ENCODE results near the gene FBXL13.
"Not testable (repeated sequence)": the region's sequence is repeated elsewhere in the genome, so short reads cannot be mapped to it uniquely, and the experiment has no call there.

FBXL13 gene

DNA sequence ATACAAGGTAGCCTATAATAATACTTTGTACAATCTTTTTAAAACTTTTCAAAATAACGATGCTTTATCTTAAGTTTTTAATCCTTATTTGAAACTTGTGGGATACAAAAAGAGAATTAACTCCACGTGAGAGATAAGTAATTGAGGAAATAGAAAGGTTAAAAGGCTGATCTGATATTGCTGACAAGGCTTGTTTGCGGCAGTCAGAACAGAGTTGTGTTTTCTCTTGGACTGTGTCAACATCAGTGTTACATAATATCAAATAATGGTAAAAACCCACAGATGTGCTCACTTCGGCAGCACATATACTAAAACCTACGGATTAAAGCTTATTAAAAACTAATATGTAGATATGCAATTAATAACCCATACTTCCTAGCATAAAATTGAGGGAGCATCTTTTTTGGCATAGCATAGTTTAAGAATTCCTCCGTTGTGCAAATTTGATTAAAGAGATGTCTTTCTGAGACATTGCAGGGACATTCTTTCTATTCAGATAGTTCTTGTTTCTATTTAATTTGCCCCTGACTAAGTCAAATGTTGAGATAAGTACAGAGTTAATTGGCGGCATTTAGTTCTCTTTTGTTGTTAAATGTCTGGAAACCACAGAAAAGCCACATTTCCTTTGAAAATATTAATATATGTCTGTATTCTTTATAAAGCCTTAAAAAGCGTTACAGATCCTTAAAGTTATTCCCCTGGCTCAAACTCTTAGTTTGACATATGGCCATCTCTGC, 262.5 kb downstream of the FBXL13 start:
- no peak for DNase-seq

DNA sequence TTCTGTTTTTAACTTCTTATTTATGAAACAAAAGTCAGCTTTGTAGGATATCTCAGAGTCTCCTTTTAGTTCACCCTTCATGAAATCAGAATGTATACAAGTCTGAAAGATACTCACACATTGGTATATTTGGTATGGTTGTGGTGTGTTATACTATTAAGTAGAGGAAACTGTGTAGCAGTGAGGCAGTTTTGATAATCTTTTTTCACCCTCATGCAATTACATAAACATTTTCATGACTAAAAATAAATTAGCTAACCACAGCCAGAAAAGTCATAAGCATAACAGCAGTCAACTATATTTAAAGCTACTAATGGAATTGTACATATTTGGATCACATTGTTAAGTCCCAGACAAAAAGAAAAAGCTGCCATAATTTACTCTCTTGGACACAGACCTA, 263.7 kb downstream of the FBXL13 start:
- no peak for DNase-seq

- no peak for DNase-seq
Measured at GRCh38 chr7:102806613-102807012, 268.0 kb downstream of the FBXL13 start.

- not testable (repeated sequence) for DNase-seq
Measured at GRCh38 chr7:102795987-102796595, 278.5 kb downstream of the FBXL13 start.

- DNase-seq = not testable (repeated sequence)
Measured at GRCh38 chr7:102794567-102794966, 280.0 kb downstream of the FBXL13 start.

- not testable (repeated sequence) for DNase-seq
Measured at GRCh38 chr7:102791831-102792230, 282.8 kb downstream of the FBXL13 start.

GRCh38 chr7:102791367-102791766, 283.2 kb downstream of the FBXL13 start:
- DNase-seq = not testable (repeated sequence)

DNA sequence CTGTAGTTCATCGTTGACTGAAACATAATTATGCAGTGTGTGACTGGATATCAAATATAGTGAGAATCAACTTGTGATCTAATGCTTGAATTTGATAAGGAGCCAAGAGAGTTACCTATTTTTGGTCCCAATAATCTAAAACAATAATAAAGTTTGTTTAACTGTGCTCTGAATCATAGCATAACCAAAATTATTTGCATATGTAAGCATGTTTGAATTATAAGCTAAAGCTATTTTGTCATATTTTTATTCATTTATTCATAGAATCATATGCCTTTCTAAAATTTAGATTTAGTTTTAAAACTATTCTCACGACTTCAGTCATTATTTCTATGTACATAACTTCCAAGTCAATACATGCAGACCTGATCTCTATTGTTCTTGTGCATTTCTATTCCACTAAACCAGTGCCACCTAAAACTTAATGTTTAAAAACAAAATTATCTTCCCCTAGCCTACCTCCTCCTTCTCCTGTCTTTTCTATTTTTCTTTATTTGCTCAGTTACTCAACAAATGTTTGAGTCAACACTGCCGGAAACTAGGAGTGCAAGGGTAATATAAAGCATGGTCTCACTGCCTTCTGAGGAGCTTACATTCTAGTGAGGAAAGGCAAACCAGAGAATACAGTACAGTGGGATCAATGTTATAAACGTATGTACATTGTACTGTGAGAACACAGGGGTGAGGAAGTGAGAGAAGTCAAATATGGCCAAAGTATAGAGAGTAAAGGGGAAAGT, 284.1 kb downstream of the FBXL13 start:
- DNase-seq = not testable (repeated sequence)

GRCh38 chr7:102788770-102789169, 285.8 kb downstream of the FBXL13 start:
- not testable (repeated sequence) for DNase-seq

GRCh38 chr7:102780926-102781325, 293.7 kb downstream of the FBXL13 start:
- not testable (repeated sequence) for DNase-seq

GRCh38 chr7:102778663-102779062, 295.9 kb downstream of the FBXL13 start:
- DNase-seq = not testable (repeated sequence)

- not testable (repeated sequence) for DNase-seq
Measured at GRCh38 chr7:102776217-102776616, 298.4 kb downstream of the FBXL13 start.

GRCh38 chr7:102770467-102770866, 304.1 kb downstream of the FBXL13 start:
- DNase-seq = not testable (repeated sequence)

- not testable (repeated sequence) for DNase-seq
Measured at GRCh38 chr7:102769657-102770192, 304.9 kb downstream of the FBXL13 start.

GRCh38 chr7:102763295-102763905, 311.2 kb downstream of the FBXL13 start:
- not testable (repeated sequence) for DNase-seq

Measured in left hindlimb (tissue), 1 donor.